Activated CD4-positive, alpha-beta T cell treated with anti-CD3 and anti-CD28 coated beads, Interleukin-10, Interleukin-2, amounts not matched to agents 100 ng/mL and 50 ng/mL, durations not matched to agents 16 hours and 8 hours (primary cell): ENCODE data around the gene CELSR3.

Source experiments
- DNase-seq: peaks from one replicate; pipeline ENCODE4 v3.0.0-alpha.2; 2020

CELSR3 gene

DNA sequence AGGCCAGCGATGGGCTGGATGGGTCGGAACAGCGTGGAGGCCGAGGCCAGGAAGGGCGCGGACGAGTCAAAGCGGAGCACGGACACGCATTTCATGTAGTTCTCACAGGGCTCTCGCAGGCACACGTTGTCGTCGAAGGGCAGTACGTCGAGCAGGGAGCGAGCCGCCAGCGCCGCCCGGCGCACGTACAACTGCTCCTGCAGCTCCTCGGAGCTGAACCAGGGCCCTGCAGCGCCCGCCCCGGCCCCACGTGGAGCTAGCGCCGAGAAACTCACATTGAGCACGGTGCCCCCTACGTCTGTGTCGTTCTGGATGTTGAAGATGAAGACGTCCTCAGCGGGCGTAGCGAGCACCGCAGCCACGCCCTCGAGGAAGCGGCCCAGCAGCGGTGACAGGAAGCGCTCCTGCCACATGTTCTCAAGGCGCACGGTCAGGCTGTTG is 5.8 kb downstream of the CELSR3 start:
- DNase-seq, result peak; percentile 54

DNA sequence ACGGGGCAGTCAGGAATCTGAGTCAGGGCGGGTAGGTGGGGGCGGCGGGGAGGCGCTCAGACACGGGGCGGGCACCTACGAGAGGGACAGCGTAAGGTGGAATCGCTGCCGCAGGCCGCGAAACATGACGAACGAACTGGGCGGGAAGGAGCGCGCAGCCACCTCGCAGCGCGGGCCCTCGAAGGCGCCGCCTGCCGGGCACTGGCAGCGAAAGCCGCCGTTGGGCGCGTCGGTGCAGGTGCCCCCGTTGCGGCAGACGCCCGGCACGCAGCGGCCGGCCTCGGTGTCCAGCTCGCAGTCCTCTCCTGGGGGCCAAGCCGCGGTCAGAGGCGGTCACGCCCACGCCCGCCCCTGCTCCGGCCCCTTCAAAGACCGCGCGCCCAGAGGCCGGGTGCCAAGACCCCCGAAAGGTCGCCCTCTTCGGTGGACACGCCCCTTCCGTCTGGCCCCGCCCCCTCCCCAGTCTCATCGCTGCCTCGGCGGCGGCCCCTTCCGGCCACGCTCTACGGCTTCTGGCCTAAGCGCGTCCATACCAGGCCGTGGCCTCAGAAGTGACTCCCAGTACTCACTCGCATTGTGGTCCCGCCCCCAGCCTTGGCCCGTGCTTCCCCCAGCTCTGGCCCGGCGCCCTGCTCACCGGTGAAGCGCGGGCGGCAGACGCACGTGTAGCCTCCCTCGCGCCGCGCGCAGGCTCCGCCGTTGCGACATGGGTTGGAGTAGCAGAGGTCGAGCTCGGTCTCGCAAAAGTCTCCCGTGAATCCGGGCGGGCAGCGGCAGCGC is 6.4 kb downstream of the CELSR3 start:
- DNase-seq, result peak; percentile 88

DNA sequence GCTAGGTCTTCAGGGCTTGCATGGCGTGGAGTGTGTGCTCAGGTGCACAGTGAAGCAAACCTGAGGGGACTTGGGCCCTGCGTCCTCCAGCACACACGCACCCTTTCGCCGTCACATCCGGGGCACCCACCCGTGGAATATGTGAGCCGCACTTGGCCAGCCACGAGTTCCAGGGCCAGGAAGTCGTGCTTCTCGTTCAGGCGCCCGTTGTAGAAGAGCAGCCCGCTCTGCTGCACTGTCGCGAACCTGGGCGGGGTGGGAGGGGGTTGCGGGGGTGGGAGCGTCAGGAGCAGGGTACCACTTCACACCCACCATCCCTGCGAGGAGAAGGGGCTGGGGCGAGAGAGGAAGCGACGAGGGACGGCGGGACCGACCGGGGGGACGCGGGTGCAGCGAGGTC is 7.1 kb downstream of the CELSR3 start:
- peak; percentile 53 for DNase-seq

DNA sequence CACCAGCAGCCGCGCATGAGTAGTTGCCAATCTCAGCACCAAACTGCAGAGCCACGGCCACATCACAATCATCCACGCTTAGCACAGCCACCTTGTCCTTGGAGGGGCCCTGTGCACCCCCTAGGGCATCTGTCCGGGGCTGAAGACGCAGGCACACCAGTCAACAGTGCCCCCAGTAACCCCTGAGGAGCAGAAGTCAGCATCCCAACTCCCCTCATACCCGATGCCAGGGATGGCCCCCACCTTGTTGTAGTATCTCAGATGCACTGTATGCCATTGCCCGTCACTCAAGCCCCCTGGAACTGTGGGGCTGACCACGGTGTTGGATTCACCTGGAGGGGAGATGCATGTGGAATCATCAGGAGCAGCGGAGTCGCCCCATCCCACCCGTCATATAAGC is 7.6 kb downstream of the CELSR3 start:
- no peak for DNase-seq

DNA sequence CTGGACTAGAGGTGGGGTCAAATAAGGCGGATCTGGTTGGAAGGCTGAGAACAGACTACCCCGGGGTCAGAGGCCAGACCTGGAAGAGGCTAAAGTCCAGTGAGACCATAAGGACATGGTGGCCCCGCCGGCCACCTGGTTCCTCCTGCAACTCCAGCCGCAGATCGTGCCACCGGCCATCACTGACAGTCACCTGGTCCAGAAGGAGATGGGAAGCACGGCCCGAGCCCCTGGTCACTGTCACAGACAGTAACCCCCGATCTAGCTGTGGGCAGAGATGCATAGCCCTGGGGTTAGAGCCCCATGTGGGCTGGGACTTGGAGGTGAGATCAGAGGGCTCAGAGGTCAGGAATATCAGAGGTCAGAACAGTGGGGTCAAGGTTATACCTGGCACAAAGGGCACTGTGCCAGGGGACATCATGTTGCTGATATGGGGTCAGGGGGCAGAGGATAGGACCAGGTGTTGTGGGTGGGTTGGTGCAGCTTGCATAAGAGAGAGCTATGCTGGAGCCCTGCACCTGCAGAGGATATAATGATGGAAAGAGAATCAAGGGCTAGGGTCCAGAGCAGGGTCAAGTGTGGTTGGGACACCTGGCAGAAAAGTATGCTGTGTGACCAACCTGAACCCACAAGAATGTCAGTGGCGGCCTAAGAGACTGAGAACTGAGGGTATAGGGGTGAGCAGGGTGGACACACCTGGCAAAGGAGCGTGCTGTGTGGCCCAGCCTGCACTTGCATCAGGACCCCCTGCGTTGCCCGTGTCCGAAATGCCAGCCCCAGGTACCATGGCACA is 9.6 kb downstream of the CELSR3 start:
- no peak for DNase-seq

DNA sequence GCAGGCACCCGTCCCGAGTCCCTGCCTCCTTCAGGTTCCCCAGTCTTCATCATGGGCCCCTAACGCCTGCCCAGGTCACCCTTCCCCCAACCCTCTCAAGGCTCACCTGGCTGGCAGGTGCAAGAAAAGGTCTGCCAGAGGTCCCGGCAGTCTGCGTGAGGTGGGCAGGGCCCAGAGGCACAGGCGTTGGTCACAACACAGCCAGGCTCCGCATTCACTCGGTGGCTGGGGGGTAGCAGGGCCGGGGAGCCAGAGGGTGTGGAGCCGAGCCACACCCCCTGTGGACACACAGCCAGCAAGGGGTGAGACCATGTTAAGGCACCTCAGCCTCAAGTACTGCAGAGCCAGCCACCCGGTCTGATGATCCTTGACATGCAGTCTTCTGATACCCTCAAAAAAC is 10.9 kb downstream of the CELSR3 start:
- no peak for DNase-seq

DNA sequence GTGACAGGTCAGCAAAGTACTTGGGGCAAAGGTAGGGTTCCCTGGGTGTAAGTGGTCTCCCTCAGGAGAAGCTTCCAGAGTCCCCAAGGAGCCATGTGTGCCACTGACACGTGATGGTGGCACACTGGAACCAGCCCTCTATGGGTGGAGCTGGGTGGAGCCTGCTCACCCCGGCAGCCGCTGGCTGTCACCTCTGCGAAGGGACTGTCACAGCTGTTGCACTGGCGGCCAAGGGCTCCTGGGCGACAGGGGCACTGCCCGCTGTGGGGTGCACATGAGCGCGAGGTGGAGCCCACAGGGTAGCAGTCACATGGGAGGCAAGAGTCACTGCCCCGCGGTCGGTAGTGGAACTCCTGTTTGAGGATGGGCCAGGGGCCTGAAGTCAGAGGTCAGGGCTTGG is 12.0 kb downstream of the CELSR3 start:
- DNase-seq, result no peak

DNA sequence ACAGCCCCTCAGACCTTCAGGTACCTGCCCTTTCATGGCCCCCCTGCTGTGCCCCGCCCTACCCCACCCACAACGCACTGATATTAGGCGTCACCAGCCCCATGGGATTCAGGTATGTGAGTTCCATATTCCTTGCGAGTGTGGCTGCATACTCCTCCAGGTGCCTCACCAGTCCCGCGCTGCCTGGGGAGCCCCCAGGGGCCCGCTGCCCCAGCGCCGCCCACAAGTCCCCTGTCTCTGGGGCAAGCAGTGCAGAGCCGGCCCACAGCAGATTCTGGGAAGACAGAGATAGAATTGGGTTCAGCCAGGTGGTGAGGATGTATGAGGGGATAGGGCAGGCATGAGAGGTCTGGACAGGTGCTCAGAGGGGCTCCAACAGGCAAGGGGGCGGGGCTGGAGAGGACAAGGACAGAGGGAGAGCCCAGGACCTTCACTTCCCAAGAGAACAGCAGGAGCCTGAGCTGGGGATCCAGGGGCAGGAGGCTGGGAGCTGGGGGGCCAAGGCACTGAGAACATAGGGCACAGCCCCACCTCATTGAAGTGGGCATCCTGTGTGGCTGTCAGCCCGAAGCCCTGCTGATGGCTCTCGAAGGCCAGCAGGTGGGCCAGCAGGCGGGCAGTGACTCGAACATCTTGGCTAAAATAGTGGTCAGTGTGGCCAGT is 14.4 kb downstream of the CELSR3 start:
- no peak for DNase-seq

DNA sequence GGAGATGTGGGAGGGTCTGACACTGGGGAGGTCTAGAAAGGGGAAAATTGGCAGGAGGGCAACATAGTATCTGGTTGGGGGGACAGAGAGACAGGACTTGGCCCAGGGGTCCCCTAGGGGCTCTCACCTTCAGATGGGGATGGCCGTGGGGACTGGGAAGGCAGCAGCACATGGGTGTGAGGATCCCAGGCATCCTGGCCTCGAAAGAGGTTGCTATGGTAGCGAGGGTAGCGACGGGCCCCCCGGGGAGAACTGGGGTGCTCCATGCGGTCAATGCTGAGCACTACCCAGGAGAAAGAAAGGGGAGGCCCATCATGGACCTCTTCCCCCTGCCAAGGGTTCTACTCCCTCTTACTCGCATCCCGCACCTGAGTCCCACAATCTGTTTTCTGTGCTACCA is 15.0 kb downstream of the CELSR3 start:
- no peak for DNase-seq

DNA sequence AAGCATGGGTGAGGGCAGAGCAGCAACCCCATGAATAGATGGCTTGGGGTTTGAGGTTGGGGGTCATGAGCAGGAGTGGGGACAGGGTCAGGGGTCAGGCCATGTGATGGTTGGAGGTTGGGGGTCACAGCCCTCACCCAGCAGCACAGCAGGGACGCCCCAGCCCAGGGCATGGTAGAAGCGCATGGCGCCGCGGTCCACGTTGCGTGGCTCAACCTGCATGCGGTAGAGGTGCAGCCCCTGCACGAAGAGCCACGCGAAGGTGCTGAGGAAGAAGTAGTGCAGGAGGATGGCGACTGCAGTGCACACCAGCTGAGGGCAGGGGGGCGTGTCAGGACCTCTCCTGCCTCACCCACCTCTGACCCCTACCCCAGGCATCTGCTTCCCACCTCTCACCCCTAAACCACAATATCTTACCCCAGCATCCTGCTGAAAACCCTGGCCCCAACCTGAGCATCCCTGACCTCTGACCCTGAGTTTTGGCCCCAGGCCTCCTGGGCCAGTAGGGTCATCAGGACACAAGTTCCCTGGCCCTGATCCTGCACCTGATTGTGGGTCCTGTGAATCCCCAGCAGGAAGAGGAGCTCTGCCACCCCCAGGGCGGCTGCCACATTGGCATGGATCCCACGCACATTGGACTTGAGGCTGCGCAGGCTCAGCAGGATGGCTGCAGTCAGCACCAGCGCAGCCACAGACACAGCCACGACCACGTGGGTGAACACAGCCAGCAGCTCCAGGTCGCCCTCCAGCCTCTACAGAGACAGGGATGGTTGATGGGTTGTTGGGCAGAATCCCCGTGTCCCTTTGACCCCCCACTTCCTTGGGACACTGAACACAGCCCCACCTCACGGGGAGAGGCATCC is 17.6 kb downstream of the CELSR3 start:
- no peak for DNase-seq

DNA sequence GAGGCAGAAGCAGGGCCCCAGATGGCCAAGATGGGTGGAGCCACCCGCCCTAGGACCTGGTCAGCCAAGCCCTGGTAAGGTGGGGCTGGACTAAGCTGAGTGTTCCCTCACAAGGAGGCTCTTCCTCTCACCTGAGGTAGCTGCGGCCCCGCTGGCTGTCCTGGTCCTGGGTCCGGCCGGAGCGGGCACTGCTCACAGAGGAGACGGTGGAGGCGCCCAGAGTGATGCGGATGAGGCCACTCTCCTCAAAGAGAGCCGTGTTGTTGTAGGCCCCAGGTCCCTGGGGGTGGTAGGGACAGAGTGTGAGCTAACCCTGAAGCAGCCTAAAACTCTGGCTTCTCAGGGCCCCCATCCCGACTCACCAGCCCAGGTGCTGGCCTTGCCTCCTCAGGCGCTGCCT is 20.1 kb downstream of the CELSR3 start:
- no peak for DNase-seq

DNA sequence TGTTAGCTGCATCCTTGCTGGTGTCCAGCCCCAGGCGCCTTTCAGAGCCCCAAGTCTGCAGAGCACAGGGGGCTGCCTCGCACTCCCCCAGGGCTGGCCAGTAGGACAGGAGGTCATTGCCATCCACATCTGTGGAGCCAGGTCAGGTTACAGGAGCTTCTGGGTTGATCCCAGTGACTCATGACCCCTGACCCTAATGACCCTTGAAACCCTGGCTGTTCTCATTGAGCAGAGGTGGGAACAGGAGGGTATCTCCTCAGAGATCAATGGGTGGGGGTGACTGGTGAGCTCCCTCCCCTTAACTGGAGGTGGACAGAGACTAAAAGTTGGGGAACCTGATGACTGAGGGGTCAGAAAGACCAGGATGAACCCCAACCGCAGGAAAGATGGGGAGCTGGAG is 21.3 kb downstream of the CELSR3 start:
- no peak for DNase-seq

DNA sequence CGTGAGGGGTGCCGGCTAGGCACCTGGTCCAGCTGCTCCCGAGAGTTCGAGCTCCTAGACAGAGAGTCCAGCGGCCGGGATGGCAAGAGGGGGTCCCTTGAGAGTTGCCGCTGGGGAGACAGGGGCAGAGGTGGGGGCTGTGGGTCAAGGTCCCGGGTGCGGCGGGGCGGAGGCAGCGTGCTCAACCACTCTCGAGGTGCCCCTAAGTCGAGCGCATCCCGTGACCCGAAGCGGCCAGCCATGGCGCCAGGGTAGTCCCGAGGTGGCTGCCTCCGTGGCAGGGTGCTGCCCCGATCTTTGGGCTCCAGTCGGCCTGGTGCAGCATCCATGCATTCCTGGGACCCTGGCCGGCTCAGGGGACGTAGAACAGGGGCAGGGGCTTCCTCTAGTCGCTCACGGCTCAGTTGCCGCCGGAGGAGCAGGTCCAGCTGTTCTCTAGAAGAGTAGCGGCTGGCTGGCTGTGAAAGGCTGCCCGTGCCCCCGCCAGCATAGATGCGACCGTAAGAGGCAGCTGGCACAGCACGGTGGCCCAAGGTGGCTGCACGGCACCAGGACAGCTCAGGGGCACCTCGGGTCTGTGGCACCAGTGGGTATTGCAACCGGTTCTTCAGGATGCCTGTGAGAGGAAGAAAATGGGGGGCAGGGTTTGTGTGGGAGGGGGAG is 22.6 kb downstream of the CELSR3 start:
- DNase-seq, result no peak

DNA sequence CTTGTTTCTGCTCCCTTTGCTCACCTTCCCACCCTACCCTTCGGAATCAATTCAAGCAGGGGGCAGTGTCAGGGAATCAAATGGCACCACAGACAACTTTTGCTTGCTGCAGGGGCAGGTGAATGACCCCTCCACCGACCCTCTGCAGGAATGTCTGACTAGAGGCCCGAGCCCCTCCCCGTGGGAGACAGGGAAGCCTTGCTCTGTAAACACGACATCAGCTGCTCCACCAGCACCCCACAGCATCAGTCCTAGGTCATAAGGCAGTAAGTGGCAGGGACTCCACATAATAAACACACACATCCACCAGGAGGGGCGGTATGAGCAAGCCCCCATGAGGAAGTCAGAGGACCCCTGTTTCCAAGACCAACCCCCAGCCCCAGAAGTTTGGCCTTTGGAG is 25.4 kb downstream of the CELSR3 start:
- no peak for DNase-seq

DNA sequence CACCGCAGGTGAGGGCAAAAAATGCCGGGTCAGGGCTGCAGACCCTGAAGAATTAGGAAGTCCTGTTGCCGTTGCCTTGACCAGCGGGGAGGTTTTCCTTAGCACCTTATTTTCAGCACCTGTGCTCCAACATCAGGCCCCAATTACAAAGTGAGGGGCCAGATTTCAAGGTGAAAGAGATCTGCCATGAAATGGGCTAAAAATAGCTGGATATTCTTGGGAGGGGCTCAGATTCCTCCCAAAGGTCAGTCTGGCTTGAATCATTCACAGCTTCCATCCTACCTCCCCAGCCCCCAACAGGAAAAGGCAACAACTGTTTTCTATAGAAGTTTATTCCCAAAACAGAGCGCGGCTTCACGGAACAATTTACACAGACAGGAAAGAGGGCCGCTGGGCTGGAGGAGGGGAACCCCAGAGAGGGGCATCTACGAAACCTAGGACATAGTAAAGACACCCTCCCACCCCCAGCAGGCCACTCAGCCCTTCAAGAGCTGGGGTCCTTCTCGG is 26.5 kb downstream of the CELSR3 start:
- DNase-seq, result no peak

DNA sequence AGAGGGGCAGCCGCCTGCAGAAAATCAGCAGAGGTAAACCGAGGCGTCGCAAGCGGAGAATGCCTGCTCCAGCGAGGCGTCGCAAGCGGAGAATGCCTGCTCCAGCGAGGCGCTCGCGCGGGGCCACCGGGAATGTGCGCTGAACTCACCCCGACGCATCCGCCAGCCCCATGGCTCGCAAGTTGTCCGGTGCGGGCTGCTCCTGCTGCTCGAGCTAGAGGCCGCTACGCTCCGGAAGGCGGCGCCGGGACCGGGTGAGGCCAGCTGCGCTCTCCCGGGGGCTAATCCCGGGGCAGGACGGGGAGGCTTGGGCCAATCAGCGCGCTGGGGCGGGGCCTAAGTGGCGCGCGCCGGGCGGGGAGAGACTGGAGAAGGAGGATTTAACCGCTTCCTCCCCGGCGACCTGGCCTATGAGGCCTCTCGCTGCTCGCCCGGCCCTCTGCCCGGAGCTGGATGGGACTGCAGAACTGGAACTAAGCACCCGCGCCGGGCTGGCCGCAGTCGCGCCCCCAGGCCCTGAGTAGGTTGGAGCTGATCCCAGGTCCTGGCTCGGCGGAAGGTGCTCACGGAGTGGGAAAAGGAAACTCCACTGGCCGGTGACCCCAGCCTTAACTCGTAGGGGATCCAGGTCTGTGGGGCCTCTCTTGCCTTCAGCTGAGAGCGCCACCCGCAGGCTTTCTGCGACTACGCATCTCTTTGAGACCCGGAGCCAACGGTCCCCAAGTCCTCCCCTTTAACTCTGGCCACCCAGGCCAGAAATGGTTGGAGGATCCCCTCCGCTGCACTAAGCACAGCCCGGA is 27.3 kb downstream of the CELSR3 start, which contains the start of gene SLC26A6:
SLC26A6 (minus strand) TSS at position 240 of the 800 bp plus-strand sequence; CDS start at position 172, 68 bp downstream.
- DNase-seq, result peak; percentile 98

DNA sequence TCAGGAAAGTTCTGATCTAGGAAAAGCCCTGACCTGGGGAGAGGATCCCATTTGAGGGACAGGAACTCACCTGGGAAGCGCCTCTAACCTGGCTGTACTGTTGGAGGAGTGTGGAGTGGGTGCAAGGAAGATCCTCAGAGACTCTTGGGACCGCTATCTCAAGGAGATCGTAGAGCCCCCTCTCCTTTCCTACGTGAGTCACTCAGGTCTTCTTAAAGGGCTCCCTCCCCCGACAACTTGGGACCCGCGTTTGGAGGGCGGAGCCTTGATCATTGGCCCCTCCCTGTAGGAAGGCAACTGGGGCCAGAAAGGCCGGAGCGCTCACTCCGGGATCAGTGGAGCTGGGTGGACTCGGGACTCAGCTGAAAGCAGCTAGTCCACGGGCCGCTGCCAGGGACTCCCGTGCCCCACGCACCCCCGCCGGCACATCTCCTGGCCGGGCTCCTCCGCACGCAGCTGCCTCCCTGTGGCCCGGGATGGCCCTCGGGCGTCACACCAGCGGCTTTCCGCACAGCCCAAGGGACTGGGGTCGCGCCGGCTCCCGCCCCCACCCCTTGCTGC is 27.9 kb downstream of the CELSR3 start:
- DNase-seq, result peak; percentile 66

DNA sequence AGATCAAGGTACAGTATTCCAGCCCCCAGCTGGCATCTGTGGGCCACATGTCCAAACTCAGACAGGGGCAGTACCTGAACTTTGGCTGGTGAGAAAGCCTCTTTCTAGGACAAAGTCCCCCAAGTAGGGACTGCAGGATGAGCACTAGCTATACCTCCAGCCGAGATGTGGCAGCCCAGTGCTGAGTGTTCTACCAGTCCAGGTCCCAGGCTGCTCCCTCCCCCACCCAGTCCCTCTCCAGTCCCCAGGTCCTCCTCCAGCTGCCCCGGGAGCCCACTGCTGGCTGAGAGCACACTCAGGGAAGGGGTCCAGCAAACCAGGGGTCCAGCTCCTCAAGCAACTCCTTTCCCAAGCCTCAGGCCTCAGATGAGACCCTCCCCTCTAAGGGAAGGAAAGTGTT is 28.9 kb downstream of the CELSR3 start:
- no peak for DNase-seq

DNA sequence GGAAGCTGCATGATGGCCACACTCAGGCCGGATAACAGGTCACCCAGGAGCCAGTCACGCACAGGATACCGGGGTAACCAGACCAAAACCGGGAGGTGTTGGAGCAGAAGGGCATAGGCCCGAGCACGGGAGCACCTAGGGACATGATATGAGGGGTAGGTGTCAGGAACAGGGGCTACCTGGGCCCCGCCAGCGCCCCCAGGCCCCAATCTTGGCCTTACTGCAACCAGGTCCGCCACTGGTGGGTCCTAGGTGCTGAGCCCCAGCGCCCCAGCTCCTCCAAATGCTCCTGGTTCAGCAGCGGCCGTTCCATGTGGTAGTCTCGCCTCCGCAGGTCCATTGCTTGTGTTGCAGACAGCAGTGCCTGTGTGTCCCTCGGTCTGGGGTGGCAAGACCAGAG is 29.4 kb downstream of the CELSR3 start:
- no peak for DNase-seq
